CD4-positive, alpha-beta T cell treated with Interleukin-15 for 4 hours (primary cell): ENCODE measurements around the gene TAF6.

Source experiments
- DNase-seq: peaks from one replicate; pipeline ENCODE4 v3.0.0-alpha.2; 2020; ENCODE audit warnings: low spot score

Gene TAF6

DNA sequence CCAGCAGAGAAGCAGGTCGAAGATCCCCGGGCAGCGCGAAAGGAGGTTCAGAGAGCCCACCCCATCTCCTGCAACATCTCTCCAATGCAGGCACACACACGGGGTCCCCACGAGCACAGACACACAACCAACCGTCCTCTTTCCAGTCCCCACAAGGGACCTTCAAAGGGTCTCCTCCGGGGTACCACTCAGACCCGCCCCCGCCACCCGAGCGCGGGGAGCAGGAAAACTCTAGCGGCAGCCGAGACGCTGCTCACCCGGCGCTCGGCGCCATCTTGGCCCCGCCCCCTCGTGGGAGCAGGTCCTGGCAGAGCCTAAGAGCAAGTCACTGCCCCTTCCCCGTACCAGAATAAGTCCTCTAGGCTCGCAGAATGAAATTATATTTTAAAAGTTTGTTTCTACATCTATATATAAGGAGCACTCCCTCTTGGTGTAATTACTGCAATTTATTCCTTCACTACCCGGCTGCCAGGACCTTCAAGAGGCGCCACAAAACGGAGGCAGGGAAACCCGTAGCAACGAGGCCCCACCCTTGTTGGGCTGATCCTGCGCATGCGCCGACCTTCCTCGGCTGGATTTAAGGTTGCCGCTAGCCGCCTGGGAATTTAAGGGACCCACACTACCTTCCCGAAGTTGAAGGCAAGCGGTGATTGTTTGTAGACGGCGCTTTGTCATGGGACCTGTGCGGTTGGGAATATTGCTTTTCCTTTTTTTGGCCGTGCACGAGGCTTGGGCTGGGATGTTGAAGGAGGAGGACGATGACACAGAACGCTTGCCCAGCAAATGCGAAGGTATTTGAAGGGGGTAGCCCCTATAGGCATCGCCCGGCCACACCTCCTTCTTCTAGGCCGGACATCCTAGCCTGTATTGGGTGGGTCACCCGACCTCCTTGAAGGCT lies at the start of gene TAF6, which contains the start of gene CNPY4:
TSS of gene TAF6 (minus strand) at position 287 of the 898 bp plus-strand sequence. CDS start 5,149 bp downstream, outside the sequence.
TSS of gene CNPY4 (plus strand) at position 563 of the 898 bp plus-strand sequence. CDS start at position 674, 111 bp downstream.
- peak; percentile 97 for DNase-seq

GRCh38 chr7:100167912-100168323 lies 48.8 kb upstream of the TAF6 start:
- no peak for DNase-seq

DNA sequence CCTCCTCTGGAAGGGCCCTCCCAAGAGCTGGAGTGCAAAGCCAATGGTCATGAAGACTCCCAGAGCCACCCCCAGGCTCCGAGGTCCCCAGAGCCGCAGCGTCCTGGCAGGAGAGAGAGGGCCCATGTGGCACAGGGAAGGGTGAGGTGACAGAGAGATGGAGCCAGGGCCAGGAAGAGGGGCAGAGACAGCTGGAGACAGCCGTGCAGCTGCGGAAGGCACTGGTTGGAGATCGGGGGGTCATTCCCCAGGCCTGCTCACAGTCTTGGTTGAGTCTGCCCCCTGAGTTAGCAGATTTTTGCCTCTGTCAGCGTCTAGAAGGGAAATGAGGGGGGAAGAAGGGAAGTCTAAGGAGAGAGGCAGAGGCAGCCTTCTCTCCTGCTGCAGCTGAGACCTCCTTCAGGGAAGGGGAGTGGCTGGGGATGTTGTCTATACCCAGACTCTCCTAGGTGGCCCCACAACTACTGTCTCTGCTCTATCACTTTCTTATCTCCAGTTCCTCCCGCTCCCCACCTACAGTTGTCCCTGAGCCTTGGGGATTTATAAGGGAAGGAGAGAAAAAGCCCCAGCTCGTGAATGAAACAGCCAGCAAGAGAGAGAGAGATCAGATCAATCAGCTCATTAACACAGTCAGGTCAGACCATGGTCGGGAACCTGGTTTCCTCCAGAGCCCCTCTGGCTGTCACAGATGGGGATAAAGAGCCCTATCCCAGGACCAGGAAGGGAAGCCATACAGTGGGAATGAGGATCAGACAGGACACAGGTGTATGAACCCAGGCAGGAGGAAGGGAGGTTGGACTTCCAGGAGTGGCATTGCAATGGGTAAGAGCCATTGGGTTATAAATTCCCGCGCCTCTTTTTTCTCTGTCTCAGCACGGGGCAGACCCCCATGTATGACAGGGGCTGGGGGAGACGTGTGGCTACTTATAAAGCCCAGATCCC lies 48.1 kb upstream of the TAF6 start:
- no peak for DNase-seq

- DNase-seq = no peak
These were observed 47.3 kb upstream of the TAF6 start for GRCh38 chr7:100166317-100166940.

DNA sequence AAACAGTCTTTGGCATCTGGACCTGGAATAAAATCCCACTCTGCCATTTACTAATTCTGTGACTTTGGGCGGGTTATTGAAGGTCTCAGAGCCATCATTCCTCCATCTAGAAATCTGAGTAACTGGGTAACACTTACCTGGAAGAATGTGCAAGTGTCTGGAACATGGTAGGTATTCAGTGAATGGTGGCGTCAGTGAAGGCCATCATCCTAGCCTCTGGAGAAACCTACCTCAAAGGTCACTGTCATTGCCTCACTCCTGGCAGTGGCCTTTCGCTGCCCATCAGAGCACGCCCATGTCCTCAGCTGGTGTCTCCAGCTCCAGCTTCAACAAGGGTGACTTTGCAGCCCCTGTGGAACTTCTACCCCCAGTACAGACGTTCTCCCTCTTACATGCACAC lies 44.7 kb upstream of the TAF6 start:
- no peak for DNase-seq

DNA sequence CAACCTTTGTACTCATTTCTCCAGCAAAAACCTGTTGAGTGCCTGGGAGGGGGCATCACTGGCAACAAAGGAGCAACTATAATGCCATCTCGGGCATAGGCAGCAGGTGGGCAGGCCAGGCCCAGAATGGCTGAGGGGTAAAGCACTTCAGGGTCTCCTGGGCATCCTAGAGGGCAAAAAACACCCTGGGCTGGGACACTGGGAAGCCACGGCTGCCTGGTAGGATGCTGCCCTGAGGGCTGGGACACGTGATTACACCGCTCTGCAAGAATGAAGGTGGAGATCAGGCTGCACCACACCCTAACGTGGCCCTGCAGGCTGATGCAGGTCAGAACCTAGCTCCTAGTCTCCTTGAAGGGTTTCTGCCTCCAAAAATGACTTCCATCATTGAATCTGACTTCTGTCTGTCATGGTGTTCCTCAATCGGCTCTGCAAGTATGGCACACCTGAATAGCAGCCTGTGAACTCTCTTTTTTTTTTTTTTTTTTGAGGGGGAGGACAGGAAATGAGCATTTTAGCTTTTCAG lies 43.9 kb upstream of the TAF6 start:
- DNase-seq = no peak

- DNase-seq = no peak
These were observed 40.9 kb upstream of the TAF6 start for GRCh38 chr7:100160067-100160466.

- DNase-seq = no peak
These were observed 40.0 kb upstream of the TAF6 start for GRCh38 chr7:100159099-100159623.

GRCh38 chr7:100158229-100159098 lies 39.3 kb upstream of the TAF6 start, which contains the start of gene TRAPPC14:
TRAPPC14 (minus strand) TSS chr7:100158723; CDS start chr7:100158499, 224 bp downstream.
- peak; percentile 87 for DNase-seq

DNA sequence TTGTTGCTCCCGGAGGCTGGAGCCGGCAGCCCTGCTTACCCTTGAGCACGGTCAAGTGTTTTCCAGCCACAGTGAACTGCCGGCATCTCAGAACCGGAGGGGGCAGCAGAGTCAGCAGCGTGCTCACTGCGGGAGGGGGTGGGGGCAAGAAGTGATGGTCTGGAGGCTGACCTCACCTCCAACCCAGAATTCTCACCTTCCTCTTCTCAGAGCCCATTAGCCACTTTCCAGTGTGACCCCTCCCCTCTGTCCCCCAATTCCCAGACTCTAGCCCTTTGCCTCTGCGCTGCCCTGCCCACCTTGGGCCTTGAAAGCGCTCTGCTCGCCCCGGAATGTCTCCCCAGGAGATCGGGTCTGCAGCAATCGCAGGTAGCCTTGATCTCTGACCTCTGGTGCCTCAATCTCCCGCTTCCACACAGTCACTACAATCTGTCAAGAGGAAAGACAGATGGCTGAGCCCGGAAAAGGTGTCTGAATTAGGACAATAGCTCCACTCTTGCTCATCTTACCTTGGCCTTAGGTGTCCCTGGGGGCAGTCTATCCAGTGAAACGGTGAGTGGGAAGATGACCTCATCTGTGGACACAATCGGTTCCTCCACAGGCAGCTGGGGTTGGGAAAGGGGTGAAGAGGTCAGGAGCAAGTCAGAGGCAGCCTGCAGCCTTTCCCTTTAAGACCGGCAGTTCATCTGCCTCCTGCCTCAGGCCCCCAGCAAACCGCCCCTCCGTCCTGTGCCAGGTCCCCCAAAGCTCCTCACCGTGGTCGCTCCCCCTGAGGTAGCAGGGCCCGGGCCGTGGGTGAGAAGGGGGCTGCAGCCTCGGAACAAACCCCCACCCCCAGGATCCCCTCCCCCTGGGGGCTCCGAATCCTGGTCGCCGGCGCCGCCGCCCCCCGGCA lies 38.4 kb upstream of the TAF6 start:
- DNase-seq = no peak

DNA sequence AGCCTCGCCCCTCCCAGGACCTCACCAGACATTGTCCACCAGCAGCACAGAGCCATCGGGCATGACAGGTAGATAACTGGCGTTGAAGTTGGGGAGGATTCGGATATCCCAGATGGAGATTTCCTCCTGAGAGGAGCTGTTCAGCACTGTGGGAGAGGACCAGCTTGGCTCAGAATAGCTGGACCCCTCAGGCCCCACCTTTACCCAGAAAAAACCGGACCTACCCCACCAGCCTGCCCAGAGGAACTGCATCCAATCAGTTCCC lies 37.8 kb upstream of the TAF6 start:
- DNase-seq = no peak

- DNase-seq = no peak
These were observed 37.3 kb upstream of the TAF6 start for GRCh38 chr7:100156331-100157068.

DNA sequence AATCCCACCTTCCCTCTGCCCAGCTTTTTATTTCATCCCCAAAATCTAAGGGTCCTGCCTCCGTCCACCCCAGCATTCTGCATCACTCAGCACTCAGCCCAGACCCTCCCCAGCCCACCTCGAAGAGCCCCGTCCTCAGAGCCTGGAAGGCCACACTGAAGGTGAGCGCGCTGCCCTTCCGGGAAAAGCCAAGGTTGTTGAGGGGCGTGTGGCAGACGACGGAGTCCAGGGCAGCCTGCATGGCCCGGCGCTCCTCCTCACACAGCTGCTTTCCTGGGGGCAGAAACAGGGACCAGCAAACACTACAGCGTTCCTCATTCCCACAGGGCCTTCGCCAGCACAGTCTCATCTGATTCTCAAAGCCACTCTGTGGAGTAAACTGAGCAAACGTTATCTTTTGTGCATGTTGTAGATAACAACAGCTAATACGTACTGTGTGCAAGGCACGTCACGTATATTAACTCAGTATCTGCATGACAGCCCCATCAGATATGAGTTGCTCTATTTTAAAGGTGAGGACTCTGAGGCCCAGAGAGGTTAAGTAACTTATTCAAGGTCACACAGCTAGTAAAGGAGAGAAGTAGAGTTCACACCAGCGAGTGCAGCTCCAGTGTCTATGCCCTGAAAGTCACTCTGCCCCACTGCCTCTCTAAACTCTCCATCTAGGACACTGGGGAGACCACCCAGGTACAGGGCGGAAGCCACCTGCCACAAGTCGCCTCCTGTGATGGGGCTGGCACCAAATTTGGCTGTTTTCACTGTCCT lies 36.6 kb upstream of the TAF6 start:
- no peak for DNase-seq

DNA sequence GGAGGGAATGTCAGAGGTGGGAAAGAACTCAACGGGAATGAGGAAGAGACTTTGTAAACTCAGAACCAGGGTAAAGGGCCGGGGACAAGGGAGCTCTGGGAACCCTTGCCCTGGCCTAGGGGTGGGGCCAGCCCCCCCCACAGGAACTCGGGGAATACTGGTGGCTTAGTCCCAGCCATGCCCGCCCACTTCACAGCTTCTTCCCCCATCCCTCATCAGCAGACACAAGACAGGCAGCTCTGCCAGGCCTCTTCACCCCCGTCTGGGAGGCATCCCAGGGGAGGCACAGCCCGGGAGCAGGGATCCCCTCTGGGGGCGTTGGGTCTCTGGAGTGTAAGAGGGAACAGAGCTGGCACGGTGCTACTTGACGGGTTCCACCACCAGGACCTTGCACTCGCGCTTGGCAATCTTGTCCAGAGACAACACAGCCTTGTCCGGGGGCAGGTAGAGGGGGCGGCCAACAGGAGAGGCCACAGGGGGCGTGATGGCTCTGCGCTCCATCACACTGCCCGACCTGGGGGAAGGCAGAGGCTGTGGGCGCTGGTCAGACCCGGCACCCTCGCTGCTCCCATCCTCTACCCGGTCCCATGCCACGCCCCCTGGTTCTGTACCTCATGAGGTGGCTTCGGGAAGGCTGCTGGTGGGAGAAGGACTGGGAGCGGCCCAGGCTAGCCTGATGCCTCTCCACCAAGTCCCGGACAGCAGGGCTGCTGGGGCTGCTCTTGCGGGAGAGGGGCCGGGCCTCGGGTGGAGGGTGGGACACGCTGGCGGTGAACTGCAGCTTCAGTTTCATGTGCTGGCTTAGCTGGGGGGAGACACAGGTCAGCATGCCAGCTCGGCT lies 35.7 kb upstream of the TAF6 start:
- DNase-seq = no peak

GRCh38 chr7:100153708-100154535 lies 34.8 kb upstream of the TAF6 start:
- no peak for DNase-seq

- no peak for DNase-seq
These were observed 33.9 kb upstream of the TAF6 start for GRCh38 chr7:100152937-100153666.
